ENCODE data around the gene SYT14.
A peak's percentile ranks its signal among the peaks of the same experiment; 100 is the strongest.
"Not testable (repeated sequence)": the region's sequence is repeated elsewhere in the genome, so short reads cannot be mapped to it uniquely, and the experiment has no call there.

Gene SYT14

DNA sequence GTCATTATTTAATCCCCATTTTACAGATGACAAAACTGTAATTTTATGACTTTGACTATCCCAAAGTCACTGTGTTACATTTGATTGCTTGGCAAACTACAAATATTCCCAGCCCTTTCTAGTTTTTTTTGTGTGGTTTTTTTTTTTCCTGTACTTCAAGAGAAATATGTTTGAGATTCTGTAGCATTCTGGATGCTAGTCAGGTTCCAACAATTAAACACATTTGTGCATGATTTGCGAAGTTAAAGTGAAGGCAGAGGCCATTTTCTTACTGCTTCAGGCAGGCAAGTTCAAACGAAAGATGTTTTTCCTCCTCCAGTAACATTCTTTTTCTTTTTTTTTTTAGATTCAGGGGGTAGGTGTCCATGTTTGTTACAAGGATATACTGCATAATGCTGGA, 186.7 kb downstream of the SYT14 start:
- no peak for DNase-seq

DNA sequence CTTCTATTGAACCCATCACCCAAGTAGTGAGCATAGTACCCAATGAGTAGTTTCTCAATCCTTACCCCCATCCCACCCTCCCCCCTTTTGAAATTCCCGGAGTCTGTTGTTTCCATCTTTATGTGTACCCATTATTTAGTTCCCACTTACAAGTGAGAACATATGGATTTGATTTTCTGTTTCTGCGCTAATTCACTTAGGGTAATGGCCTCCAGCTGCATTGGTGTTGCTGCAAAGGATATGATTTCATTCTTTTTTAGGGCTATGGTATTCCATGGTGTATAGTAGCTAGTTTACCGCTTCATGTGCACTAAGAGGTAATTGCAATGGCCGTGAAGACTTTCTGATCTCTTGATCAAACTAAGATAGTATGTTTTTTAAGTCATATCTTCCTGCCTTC, 187.1 kb downstream of the SYT14 start:
- no peak for DNase-seq

DNA sequence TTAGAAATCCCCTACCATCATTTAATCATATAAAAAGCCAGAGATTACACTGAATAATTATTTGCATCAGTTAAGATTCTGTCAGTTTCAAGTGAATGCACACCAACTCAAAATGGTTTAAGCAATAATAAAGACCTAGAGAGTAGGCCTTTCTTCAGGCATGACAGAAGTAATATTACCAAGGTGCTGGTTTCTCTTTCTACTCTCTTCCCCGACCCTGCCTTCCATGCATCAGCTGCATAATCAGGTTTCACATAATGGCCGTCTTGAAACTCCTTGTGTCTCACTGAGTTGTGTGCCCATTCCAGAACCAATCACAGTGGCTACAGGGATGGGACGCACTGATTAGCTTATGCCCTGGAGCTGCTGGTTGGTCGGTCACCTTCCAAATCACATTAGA, 191.1 kb downstream of the SYT14 start:
- no peak for DNase-seq

DNA sequence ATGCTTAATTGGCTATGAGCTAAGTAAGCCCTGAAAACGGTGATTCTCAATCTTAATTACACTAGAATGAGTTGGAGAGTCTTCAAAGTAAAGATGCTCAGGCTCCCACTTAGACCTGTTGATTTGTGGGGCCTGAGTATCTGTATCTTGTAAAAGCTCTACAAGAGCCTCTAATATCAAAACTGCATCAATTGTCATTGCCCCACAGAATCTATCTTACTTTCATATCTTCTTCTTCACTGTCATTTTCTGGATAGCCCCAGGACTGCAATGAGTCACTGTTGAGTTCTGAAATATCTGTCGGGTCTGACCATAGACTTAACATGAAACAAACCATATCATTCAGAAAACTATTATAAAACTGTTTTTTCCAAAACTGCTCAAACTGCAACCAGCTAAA, 191.7 kb downstream of the SYT14 start:
- DNase-seq, result no peak

DNA sequence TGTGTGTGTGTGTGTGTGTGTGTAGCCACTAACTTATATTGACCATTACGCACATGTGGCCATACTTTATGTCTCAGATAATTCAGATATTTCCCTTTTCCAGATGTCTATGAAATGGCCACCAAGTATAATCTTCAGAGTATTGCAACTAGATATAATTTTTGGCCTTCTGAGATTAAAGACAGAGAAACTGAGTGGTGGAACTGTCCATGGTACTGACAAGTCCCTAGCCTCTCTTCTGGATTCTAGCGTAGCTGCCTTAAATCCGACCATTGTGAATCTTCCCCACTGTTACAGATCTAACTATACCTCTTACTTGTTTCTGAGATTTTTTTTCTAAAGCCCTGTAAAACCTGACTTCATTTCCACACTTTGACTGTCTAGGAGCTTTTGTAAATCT, 194.6 kb downstream of the SYT14 start:
- no peak for DNase-seq

DNA sequence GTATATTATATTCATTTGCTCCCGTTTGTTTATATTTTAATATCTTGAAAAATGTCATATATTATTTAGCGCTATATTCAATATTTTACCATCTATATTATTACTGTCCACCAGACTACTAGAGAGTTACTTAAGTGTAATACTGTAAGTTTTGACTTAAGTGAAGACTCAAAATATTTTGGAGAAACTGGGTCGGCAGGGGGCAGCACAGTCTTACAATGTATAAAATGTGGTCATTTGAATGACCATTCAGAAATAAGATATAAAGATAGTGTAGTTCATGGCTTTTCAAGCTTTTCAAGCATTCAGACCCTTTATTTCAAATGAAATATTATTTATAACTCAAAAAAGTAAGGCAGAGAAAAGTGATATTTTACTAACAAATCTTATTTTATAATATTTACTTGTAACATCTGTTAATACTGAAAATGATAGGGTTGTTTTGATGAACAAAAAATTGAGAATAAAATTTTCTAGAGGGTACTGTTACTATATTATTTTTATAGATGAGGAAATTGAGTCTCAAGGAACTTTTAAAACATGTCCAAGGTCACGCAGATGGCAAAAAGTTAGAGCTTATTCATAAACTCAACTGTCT, 205.5 kb downstream of the SYT14 start:
- peak; percentile 62 for DNase-seq

DNA sequence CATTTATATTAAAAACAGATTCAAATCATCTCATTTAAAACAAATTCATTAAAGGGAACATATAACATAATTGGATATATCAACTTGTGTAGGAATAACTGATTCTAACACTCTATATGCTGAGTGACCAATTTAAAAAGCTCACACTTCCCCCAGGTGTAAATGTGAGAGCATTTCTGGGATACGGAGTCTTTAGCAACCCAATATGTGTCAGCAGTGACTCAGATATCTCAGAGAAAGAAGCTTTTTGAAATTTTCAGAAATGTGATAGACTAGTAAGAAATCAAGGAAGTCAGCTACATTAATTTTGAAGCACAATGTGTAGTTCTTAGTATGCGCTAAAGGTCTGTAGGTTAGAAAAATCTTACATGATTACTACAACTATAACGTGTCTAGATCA, 206.7 kb downstream of the SYT14 start:
- no peak for DNase-seq

DNA sequence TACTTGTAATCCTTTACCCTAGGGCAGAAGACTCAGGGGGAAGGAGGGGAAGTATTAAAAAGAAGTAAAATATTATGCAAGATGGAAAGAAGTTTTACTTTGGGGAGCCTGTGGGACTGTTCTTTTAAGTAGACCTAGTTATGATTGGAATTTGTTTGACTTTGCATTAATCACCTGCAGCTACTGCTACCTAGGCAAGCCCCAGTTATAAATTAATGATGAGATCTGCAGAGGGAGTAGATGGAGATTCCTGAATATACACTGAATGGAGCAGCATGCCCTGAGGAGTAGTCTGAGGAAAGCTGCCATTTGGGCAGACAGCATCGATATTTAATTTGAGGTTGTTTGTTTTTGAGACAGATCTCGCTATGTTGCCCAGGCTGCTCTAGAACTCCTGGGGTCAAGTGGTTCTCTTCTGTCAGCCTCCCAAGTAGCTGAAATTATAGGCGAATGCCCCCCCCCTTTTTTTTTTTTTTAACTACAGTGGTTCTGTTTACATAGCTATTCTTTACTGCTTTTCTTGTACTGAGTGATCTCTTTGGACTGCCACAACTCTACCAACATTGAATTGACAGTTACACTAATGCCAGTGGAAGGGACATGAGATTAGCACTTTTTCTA, 213.1 kb downstream of the SYT14 start:
- no peak for DNase-seq

DNA sequence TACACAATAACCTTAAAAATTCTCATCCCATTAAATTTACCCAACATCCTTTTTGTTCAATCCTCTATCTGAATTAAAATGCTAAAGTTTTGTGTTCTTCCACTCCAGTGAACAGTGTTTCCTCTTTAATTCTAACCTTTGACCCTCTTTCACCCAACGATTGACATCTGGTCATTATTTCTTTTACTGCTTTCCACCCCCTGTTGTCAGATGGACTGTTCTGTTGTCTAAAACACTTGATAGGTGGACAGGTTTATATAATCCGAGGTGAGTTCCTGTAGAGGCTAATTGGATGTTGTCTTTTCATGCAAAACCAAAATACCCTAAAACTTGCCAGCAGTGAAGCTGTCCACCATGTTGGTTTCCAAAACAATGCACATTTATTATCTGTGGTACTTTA, 221.2 kb downstream of the SYT14 start:
- DNase-seq, result no peak

DNA sequence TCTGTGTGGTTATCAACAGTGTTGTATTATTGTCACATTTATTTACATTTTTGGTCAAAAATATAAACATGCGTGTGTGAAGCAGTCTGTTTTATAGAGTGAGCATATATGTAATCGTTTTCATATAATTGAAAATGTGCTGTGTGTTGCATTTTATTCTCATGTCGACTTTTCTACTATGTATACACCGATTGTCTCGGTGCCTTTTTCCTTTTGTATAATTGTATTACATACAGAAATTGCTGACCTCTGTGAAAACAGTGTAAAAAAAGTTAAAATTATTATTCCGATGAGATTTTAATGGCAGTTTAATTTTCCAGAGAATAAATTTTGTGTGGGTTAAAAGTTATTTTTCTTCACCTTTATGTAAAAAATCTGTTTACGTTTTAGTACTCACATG, 232.2 kb downstream of the SYT14 start:
- no peak for DNase-seq

DNA sequence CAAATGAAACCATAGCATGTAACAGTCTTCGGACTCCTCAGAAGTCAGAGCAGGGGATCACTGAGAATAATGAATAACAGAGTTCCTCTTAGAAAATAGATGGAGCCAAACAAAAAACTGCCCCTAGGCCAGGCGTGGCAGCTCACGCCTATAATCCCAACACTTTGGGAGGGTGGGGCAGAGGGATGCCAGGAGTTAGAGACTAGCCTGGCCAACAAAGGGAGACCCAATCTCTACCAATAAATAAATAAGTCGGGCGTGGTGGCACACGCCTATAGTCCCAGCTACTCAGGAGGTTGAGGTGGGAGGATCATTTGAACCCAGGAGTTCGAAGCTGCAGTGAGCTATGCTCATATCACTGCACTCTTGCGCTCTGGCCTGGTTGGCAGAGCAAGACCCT, 236.1 kb downstream of the SYT14 start:
- DNase-seq, result no peak

DNA sequence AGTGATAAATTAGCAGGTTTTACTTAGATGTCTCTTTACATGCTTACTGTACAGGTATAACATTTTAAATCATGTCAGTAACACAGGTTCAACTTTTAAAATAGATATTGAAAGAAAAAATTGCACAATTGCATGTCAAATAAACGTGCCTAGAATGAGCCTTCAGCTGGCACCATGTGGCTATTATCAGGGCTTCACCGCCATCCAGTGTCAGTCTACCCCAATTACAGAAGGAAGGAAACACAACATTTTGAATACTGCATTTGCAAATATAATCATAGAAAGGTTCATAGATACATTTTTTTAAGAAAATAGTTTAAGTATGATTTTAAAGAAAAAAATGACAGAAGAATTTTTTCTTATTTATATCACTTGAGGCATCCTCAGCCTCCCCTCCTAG, 247.0 kb downstream of the SYT14 start:
- DNase-seq, result no peak

DNA sequence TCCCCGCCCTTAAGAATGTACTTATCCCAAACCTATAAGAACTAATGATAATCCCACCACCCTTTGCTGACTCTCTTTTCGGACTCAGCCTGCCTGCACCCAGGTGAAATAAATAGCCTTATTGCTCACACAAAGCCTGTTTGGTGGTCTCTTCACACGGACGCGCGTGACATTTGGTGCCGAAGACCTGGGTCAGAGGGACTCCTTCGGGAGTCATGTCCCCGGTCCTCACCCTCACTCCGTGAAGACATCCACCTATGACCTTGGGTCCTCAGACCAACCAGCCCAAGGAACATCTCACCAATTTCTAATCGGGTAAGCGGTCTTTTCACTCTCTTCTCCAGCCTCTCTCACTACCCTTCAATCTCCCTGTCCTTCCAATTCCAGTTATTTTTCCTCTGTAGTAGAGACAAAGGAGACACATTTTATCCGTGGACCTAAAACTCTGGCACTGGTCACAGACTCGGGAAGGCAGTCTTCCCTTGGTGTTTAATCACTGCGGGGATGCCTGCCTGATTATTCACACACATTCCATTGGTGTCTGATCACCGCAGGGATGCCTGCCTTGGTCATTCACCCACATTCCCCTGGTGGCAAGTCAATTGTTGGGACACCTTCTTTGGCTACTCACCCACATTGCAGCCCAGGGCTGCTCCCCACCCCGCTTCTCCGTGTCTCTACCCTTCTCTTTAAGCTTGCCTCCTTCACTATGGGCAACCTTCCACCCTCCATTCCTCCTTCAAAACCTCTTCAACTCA, 250.0 kb downstream of the SYT14 start:
- DNase-seq, result not testable (repeated sequence)

DNA sequence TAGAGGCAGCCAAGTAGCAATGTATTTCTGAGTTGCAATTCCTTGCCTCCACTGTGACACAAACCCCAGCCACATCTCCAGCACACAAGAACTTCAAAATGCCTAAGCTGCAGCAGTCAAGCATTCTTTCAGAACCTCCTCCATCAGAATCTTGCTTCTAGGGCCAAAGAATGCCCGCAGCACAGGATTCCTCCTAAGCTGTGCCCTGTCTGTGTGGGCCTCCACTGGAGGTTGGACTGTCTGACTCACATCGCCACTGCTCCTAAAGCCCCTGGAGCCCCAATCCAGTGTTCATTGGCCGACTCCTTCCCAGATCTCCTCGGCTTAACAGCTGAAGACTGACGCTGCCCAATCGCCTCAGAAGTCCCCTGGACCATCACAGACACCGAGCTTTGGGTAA, 251.4 kb downstream of the SYT14 start:
- no peak for DNase-seq

DNA sequence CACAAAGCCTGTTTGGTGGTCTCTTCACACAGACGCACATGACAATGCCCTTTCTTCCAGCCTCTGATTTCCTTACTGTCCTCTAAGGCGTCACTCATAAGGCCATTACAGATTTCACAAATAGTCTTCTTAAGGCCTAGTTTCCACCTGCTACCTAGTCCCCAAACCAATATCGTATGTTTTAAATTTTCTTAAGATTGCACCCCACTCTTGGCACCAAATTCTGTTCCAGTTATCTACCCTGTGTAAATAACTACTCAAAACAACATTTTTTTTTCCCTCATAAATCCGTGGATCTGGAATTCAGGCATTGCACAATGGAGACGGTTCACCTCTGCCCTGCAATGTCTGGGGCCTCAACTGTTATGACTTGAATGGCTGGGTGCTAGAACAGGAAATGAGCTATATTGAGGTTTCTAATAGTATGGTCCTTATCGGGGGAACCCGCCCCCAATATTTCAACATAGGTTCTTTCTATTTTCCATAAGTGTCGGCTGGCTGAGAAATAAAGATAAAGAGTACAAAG, 257.7 kb downstream of the SYT14 start:
- DNase-seq, result no peak

DNA sequence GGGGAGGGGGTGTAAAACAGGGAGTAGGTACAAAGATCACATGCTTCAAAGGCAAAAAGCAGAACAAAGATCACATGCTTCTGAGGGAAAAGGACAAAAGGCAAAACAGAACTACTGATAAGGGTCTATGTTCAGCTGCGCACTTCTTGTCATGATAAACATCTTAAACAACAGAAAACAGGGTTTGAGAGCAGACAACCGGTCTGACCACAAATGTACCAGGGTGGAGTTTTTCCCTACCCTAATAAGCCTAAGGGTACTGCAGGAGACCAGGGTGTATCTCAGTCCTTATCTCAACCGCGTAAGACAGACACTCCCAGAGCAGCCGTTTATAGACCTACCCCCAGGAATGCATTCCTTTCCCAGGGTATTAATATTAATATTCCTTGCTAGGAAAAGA, 258.2 kb downstream of the SYT14 start:
- DNase-seq, result not testable (repeated sequence)

DNA sequence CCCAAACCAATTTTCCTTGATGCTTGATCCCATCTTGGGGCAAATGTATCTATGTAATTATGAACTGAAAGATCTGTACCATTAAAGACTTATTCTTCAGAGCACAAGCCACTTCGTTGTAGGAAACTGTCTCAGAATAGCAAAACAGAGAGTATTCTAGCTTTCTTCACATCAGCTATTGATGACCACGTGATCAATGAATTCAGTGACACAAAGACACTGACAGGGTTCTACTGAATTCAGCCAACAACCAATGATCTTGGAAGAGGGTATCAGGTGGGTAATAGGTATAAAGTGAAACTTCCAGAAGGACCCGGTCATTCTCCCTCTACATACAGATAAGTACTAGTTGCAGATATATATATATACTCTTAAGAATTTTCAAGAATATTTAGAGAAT, 260.8 kb downstream of the SYT14 start:
- DNase-seq, result no peak

DNA sequence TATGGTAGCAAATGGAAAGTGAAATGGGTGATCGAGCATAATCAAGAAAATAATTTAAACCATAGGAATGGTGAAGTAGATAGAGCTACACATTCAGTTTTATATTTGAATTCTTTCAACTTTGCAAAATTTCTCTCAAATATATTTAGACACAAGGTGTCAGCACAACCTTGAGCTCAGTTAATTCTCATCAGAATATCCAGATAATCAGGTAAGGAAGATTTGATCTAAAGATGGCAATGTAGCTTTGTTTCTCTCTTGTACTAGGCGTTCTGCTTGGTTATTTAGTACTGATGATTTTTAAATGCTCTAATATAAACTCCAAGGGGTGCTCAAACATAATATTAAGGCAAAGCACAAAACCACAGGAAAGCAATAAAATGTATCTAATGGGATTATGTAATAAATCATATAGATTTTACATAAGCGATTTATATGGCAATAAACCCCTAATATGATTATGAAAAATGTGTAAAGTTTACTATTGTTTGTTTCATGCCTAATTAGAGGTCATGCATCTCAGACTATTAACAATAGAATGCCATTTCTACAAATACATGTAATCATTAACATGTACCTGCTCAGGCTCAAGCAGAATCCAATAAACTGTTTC, 262.2 kb downstream of the SYT14 start:
- DNase-seq, result no peak

DNA sequence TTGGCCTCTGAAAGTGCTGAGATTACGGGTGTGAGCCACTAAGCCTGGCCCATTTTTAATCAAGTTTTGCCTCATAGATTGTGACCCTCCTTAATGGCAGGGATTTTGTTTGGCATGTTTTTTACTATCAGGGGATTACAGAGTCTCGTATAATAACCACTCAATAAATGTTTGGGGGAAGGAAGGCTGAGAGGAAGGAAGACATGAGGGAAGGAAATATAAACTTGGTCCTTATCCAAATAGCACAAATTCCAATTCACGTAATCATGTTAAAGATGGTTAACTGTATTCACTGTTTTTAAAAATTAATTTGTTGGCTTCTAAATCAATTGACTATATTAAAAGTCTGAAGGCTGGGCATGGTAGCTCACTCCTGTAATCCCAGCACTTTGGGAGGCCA, 263.7 kb downstream of the SYT14 start:
- DNase-seq, result no peak

DNA sequence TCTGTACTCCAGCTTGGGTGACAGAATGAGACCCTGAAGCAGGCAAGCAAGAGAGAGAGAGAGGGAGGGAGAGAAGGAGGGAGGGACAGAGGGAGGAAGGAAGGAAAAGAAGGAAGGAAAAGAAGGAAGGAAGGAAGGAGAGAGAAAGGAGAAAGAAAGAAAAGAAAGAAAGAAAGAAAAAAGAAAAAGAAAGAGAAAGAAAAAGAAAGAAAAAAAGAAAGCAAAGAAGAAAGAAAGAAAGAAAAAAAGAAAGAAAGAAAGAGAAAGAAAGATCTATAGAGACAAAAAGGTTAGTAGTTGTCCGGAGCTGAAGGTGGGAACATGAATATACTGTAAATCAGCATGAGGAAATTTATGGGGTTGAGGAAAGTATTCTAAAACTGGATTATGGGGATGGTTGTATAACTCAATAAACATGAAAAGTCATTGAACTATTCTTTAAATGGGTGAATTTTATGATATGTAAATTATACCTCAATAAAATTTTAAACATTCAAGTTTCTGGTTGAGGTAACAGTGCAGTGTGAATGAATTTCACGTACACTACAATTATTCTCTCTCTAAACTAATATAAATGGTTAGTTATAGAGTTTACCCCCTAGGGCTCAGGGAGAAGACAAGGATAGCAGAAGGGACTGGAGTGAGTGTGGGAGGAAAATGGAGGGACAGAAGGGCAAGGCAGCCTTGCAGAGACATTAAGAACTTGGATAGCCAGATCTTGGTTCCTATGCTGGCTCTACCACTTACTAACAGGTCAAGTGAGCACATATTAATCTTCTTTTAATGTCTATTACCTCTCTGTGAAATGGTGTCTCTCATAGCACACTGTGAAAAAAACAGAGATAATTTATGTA, 269.8 kb downstream of the SYT14 start:
- DNase-seq, result no peak

DNA sequence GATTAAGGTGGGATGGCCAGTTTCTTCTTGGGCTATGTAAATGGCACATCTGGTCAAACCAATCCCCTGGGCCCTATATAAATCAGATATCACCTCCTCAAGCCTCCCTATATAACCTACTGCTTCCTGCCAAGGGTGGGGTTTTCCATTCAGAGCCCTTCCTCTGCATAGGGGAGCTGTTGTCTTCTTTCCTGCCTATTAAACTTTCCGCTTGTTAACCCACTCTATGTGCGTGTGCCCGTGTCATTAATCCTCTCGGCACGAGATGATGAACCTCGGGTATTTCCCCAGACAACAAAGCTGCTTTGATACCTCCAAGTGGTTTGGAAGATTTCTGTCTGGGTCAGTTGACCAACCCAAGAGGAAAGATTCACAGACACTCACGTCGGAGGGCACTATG, 275.3 kb downstream of the SYT14 start:
- DNase-seq, result no peak

DNA sequence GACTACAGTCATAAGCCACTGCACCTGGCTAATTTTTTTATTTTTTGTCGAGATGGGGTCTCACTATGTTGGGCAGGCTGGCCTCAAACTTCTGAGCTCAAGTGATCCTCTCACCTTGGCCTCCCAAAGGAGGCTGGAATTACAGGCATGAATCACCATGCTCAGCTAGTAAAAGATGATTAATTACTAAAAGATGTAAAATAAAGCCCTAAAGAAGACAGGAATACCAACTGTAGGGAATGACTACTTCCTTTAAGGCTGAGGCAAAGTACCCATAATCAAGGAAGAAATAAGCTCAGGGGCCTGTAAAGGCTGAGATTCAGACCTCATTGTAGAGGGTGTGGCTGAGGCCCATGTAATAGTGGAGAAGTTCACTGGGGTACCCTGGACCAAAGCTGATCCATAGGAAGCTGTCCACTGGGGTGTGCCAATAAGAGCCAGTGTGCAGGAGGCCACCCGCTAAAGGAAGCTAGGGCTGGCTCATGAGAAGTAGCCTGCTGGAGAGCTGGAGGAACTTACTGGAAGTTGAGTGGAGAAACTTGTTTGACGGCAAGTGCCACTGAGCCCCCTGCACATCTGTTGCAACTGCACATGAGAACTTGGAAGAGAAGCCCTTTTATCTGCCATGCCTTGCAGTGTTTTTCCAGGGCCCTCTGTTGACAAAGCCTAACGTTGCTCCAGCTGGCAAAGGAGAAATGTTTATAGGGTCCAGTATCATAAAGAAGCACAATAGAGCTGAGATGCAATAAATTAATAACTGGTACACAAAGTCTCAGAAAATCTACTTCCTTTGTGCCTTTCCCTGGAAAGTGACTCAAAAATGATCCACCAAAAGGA, 276.8 kb downstream of the SYT14 start:
- DNase-seq, result no peak

Measured in inflammatory macrophage treated with lipopolysaccharide for 4 hours (primary cell).